Naive B cell (primary cell): ENCODE results near the gene NPTN. TPM values are rescaled to one million over a fixed set of nuclear protein-coding genes. Genes with fewer than 3 reads are reported as not detected.
"Not testable (repeated sequence)": the region's sequence is repeated elsewhere in the genome, so short reads cannot be mapped to it uniquely, and the experiment has no call there.

Experiments used
- ATAC-seq, 2 donors: fragments of 150-1000 bp; cut with Tn5 transposase; 2 replicates each; pipeline ENCODE4 v1.10.0; 2021; ENCODE audit warnings: low read depth in 2 of 2, mild to moderate bottlenecking in 2 of 2, moderate library complexity in 2 of 2
- DNase-seq: peaks from one replicate; pipeline ENCODE4 v3.0.0; 2022
- H3K27ac Mint-ChIP-seq, 6 donors: one replicate each; pipeline ENCODE4 v1.8.0; 2020 to 2022; ENCODE audit warnings: mild to moderate bottlenecking in 6 of 6, mixed read lengths in 6 of 6, moderate library complexity in 5 of 6, inconsistent platforms in 2 of 6
- H3K27me3 Mint-ChIP-seq, 3 donors: one replicate each; pipeline ENCODE4 v1.8.0; 2021 to 2022; ENCODE audit warnings: mixed read lengths in 3 of 3, mild to moderate bottlenecking in 1 of 3
- H3K36me3 Mint-ChIP-seq, 2 donors: one replicate each; pipeline ENCODE4 v1.8.0; 2020 to 2022; ENCODE audit warnings: mixed read lengths in 2 of 2, inconsistent platforms in 1 of 2, mild to moderate bottlenecking in 1 of 2
- H3K4me1 Mint-ChIP-seq, 3 donors: one replicate each; pipeline ENCODE4 v1.8.0; 2020 to 2022; ENCODE audit warnings: mixed read lengths in 3 of 3, inconsistent platforms in 1 of 3, mild to moderate bottlenecking in 1 of 3, moderate library complexity in 1 of 3
- H3K4me3 Mint-ChIP-seq, 8 donors: one replicate each; pipeline ENCODE4 v1.8.0; 2020 to 2022; ENCODE audit warnings: mild to moderate bottlenecking in 8 of 8, mixed read lengths in 8 of 8, moderate library complexity in 8 of 8, inconsistent platforms in 2 of 8
- H3K9me3 Mint-ChIP-seq, 7 donors: one replicate each; pipeline ENCODE4 v1.8.0; 2020 to 2022; ENCODE audit warnings: mixed read lengths in 7 of 7, mild to moderate bottlenecking in 5 of 7, inconsistent platforms in 2 of 7, moderate library complexity in 1 of 7
- polyA plus RNA-seq, 6 donors: library from polyadenylated mRNA; unstranded; fragments of 300-500 nt; fragmentation: Illumina TruSeq; gene quantifications; one replicate each; pipeline ENCODE4 v1.2.3, GENCODE V29; 2021; ENCODE audit warnings: low read depth in 6 of 6

The NPTN gene
- polyA plus RNA-seq, 6 donors from 2014 or later: 20.4 to 40.5 (median 28.3) TPM

GRCh38 chr15:73589766-73590165 lies 43.4 kb downstream of the NPTN start:
- ATAC-seq: no peak
- no peaks in the 10 kb centered on the region for H3K9me3 Mint-ChIP-seq
- H3K4me3 Mint-ChIP-seq: no peak overlapping the region
- DNase-seq: no peak
- peaks cover 3 to 10% (median 9%) of the 10 kb centered on the region in 3 donors for H3K4me1 Mint-ChIP-seq
- H3K27me3 Mint-ChIP-seq: no peaks in the 10 kb centered on the region
- no peak overlapping the region for H3K27ac Mint-ChIP-seq
- peaks cover 32 to 37% of the 10 kb centered on the region in 2 donors for H3K36me3 Mint-ChIP-seq

- H3K27me3 Mint-ChIP-seq: no peaks in the 10 kb centered on the region
- no peaks in the 10 kb centered on the region for H3K9me3 Mint-ChIP-seq
- H3K27ac Mint-ChIP-seq: no peak overlapping the region
- peaks cover 34 to 48% of the 10 kb centered on the region in 2 donors for H3K36me3 Mint-ChIP-seq
- ATAC-seq (no peak), DNase-seq (no peak)
- H3K4me3 Mint-ChIP-seq: no peak overlapping the region
- H3K4me1 Mint-ChIP-seq: no peaks in the 10 kb centered on the region
These were observed 47.1 kb downstream of the NPTN start for GRCh38 chr15:73585871-73586654.

GRCh38 chr15:73584699-73585420 lies 48.3 kb downstream of the NPTN start:
- ATAC-seq (no peak), DNase-seq (no peak)
- no peaks in the 10 kb centered on the region for H3K9me3 Mint-ChIP-seq
- H3K4me1 Mint-ChIP-seq: no peaks in the 10 kb centered on the region
- H3K4me3 Mint-ChIP-seq: no peak overlapping the region
- peaks cover 34 to 48% of the 10 kb centered on the region in 2 donors for H3K36me3 Mint-ChIP-seq
- peak overlapping the region in 2 of 6 donors; percentile 5 to 42 for H3K27ac Mint-ChIP-seq
- no peaks in the 10 kb centered on the region for H3K27me3 Mint-ChIP-seq

GRCh38 chr15:73583544-73583943 lies 49.6 kb downstream of the NPTN start:
- no peak for DNase-seq
- no peak overlapping the region for H3K4me3 Mint-ChIP-seq
- no peak for ATAC-seq
- H3K27me3 Mint-ChIP-seq: no peaks in the 10 kb centered on the region
- H3K4me1 Mint-ChIP-seq: no peaks in the 10 kb centered on the region
- H3K36me3 Mint-ChIP-seq: peaks cover 24 to 43% of the 10 kb centered on the region in 2 donors
- H3K9me3 Mint-ChIP-seq: no peaks in the 10 kb centered on the region
- no peak overlapping the region for H3K27ac Mint-ChIP-seq

GRCh38 chr15:73582851-73583379 lies 50.3 kb downstream of the NPTN start:
- H3K9me3 Mint-ChIP-seq: no peaks in the 10 kb centered on the region
- DNase-seq (no peak), ATAC-seq (no peak)
- no peak overlapping the region for H3K4me3 Mint-ChIP-seq
- H3K36me3 Mint-ChIP-seq: peaks cover 21 to 45% of the 10 kb centered on the region in 2 donors
- H3K27ac Mint-ChIP-seq: peak overlapping the region in 1 of 6 donors; percentile 6
- H3K27me3 Mint-ChIP-seq: no peaks in the 10 kb centered on the region
- H3K4me1 Mint-ChIP-seq: peaks cover 0 to 4% (median 0%) of the 10 kb centered on the region in 3 donors

GRCh38 chr15:73578026-73578425 lies 55.2 kb downstream of the NPTN start:
- DNase-seq (no peak), ATAC-seq (no peak)
- Mint-ChIP-seq H3K27ac (no peak overlapping the region), H3K4me1 (peaks cover 0 to 4% (median 0%) of the 10 kb centered on the region in 3 donors), H3K9me3 (no peaks in the 10 kb centered on the region), H3K27me3 (no peaks in the 10 kb centered on the region), H3K4me3 (peak overlapping the region in 2 of 8 donors; percentile 38 to 59), H3K36me3 (peaks cover 0 to 18% of the 10 kb centered on the region in 2 donors)

GRCh38 chr15:73577593-73577992 lies 55.6 kb downstream of the NPTN start:
- H3K36me3 Mint-ChIP-seq: peaks cover 0 to 18% of the 10 kb centered on the region in 2 donors

GRCh38 chr15:73575636-73576247 lies 57.4 kb downstream of the NPTN start:
- H3K27ac Mint-ChIP-seq: peak overlapping the region in 1 of 6 donors; percentile 66
- H3K27me3 Mint-ChIP-seq: no peaks in the 10 kb centered on the region
- peaks cover 0 to 8% (median 5%) of the 10 kb centered on the region in 3 donors for H3K4me1 Mint-ChIP-seq
- H3K4me3 Mint-ChIP-seq: no peak overlapping the region
- DNase-seq: no peak
- H3K36me3 Mint-ChIP-seq: peaks cover 7 to 25% of the 10 kb centered on the region in 2 donors
- no peak for ATAC-seq
- no peaks in the 10 kb centered on the region for H3K9me3 Mint-ChIP-seq

More at GRCh38 chr15:73577593-73577992, 55.6 kb downstream of the NPTN start:
- H3K27ac Mint-ChIP-seq, H3K27me3 Mint-ChIP-seq, H3K4me1 Mint-ChIP-seq, H3K4me3 Mint-ChIP-seq, H3K9me3 Mint-ChIP-seq, ATAC-seq, DNase-seq: not testable (repeated sequence)

GRCh38 chr15:73573572-73573971 lies 59.6 kb downstream of the NPTN start:
- Mint-ChIP-seq H3K27ac (no peak overlapping the region), H3K27me3 (no peaks in the 10 kb centered on the region), H3K4me1 (peaks cover 0 to 8% (median 5%) of the 10 kb centered on the region in 3 donors), H3K4me3 (no peak overlapping the region), H3K36me3 (peaks cover 16 to 42% of the 10 kb centered on the region in 2 donors), H3K9me3 (no peaks in the 10 kb centered on the region)
- ATAC-seq: no peak
- DNase-seq: no peak

- no peaks in the 10 kb centered on the region for H3K27me3 Mint-ChIP-seq
- ATAC-seq (no peak), DNase-seq (no peak)
- H3K4me3 Mint-ChIP-seq: no peak overlapping the region
- H3K4me1 Mint-ChIP-seq: peaks cover 0 to 5% (median 4%) of the 10 kb centered on the region in 3 donors
- no peaks in the 10 kb centered on the region for H3K9me3 Mint-ChIP-seq
- H3K36me3 Mint-ChIP-seq: peaks cover 16 to 37% of the 10 kb centered on the region in 2 donors
- no peak overlapping the region for H3K27ac Mint-ChIP-seq
These were observed 60.2 kb downstream of the NPTN start for GRCh38 chr15:73573037-73573436.

- peaks cover 0 to 5% (median 4%) of the 10 kb centered on the region in 3 donors for H3K4me1 Mint-ChIP-seq
- no peak for DNase-seq
- no peak for ATAC-seq
- H3K27ac Mint-ChIP-seq: peak overlapping the region in 1 of 6 donors; percentile 51
- peaks cover 16 to 36% of the 10 kb centered on the region in 2 donors for H3K36me3 Mint-ChIP-seq
- no peak overlapping the region for H3K4me3 Mint-ChIP-seq
- no peaks in the 10 kb centered on the region for H3K9me3 Mint-ChIP-seq
- no peaks in the 10 kb centered on the region for H3K27me3 Mint-ChIP-seq
These were observed 60.9 kb downstream of the NPTN start for GRCh38 chr15:73572296-73572695.

- no peak overlapping the region for H3K4me3 Mint-ChIP-seq
- H3K9me3 Mint-ChIP-seq: no peaks in the 10 kb centered on the region
- ATAC-seq (no peak), DNase-seq (no peak)
- peaks cover 16 to 39% of the 10 kb centered on the region in 2 donors for H3K36me3 Mint-ChIP-seq
- H3K27me3 Mint-ChIP-seq: no peaks in the 10 kb centered on the region
- H3K4me1 Mint-ChIP-seq: peaks cover 0 to 5% (median 4%) of the 10 kb centered on the region in 3 donors
- H3K27ac Mint-ChIP-seq: peak overlapping the region in 3 of 6 donors; percentile 17 to 77 (median 74)
These were observed 61.8 kb downstream of the NPTN start for GRCh38 chr15:73571346-73571745.

- H3K27ac Mint-ChIP-seq: peak overlapping the region in 3 of 6 donors; percentile 4 to 76 (median 60)
- ATAC-seq (no peak), DNase-seq (no peak)
- H3K36me3 Mint-ChIP-seq: peaks cover 16 to 39% of the 10 kb centered on the region in 2 donors
- H3K27me3 Mint-ChIP-seq: no peaks in the 10 kb centered on the region
- H3K4me1 Mint-ChIP-seq: peaks cover 0 to 5% (median 4%) of the 10 kb centered on the region in 3 donors
- no peaks in the 10 kb centered on the region for H3K9me3 Mint-ChIP-seq
- H3K4me3 Mint-ChIP-seq: no peak overlapping the region
These were observed 62.7 kb downstream of the NPTN start for GRCh38 chr15:73570355-73571032.
